ENCODE data around the gene ZNF622. TPM values are rescaled to one million over a fixed set of nuclear protein-coding genes. Genes with fewer than 3 reads are reported as not detected.

Gene ZNF622
- total RNA-seq, 4 donors from 2014 or later = 20.2 to 32.6 (median 27.6) TPM

GRCh38 chr5:16430349-16431089 is 35.1 kb downstream of the ZNF622 start:
- no peak for TF ChIP-seq CTCF (IDR thresholded peaks at IDR 0.05; ENCODE audit: low read depth)

- TF ChIP-seq CTCF (IDR thresholded peaks at IDR 0.05; ENCODE audit: low read depth) = no peak
Observed at GRCh38 chr5:16428359-16428758, 37.2 kb downstream of the ZNF622 start.

- TF ChIP-seq CTCF (IDR thresholded peaks at IDR 0.05; ENCODE audit: low read depth) = no peak
Observed at GRCh38 chr5:16427587-16427986, 38.0 kb downstream of the ZNF622 start.

- TF ChIP-seq CTCF (IDR thresholded peaks at IDR 0.05; ENCODE audit: low read depth) = no peak
Observed at GRCh38 chr5:16418471-16418922, 47.1 kb downstream of the ZNF622 start.

GRCh38 chr5:16417398-16418074 is 48.1 kb downstream of the ZNF622 start:
- TF ChIP-seq CTCF (IDR thresholded peaks at IDR 0.05; ENCODE audit: low read depth) = no peak

- TF ChIP-seq CTCF (IDR thresholded peaks at IDR 0.05; ENCODE audit: low read depth) = no peak
Observed at GRCh38 chr5:16414861-16415260, 50.7 kb downstream of the ZNF622 start.

- no peak for TF ChIP-seq CTCF (IDR thresholded peaks at IDR 0.05; ENCODE audit: low read depth)
Observed at GRCh38 chr5:16413166-16413860, 52.3 kb downstream of the ZNF622 start.

All from subcutaneous adipose tissue (tissue), 4 donors.